ENCODE measurements around the gene FBXO42. TPM values are rescaled to one million over a fixed set of nuclear protein-coding genes. Genes with fewer than 3 reads are reported as not detected.

The FBXO42 gene
- total and polyA plus RNA-seq, 2 donors (not counting 3 experiments of a cell fraction or from before 2014, with no cell fraction given): 16.3 to 20.4 TPM

- Histone ChIP-seq H3K9me3 (replicated peaks; ENCODE audit: control insufficient read depth, insufficient read depth, low read length) (no peaks in the 10 kb centered on the region), H3K79me2 (ENCODE audit: control insufficient read depth, insufficient read depth, low read length) (no peaks in the 10 kb centered on the region), H3K27ac (ENCODE audit: insufficient read depth, low read depth, low read length) (no peak overlapping the region), H3K4me2 (ENCODE audit: insufficient read depth, low read length) (no peak overlapping the region), H3K9me1 (replicated peaks; ENCODE audit: control insufficient read depth, extremely low read depth, insufficient read depth, low read length) (no peaks in the 10 kb centered on the region), H4K20me1 (replicated peaks; ENCODE audit: control insufficient read depth, extremely low read depth, insufficient read depth, low read length) (no peaks in the 10 kb centered on the region), H3K4me3 (replicated peaks in 1 of 3; ENCODE audit: insufficient read depth in 1 of 3, low read depth in 1 of 3, low read length in 3 of 3) (no peak overlapping the region), H3K27me3 (ENCODE audit: control insufficient read depth in 2 of 2, insufficient read depth in 2 of 2, low read length in 2 of 2) (no peaks in the 10 kb centered on the region), H3K9ac (replicated peaks; ENCODE audit: extremely low read depth, insufficient read depth, low read length) (no peak overlapping the region), H3K36me3 (ENCODE audit: control insufficient read depth in 2 of 2, extremely low read depth in 1 of 2, insufficient read depth in 2 of 2, low read length in 2 of 2) (no peaks in the 10 kb centered on the region), H2AFZ (ENCODE audit: low read depth, low read length) (no peak overlapping the region), H3K4me1 (ENCODE audit: control insufficient read depth, extremely low read depth, insufficient read depth, low read length) (peaks cover 9% of the 10 kb centered on the region)
- DNase-seq (ENCODE audit: low read depth, low spot score) (no peak), FAIRE-seq (no peak)
- ChIA-PET POLR2A (no interaction called here), CTCF (interaction anchor here (1.3 to 1.8 kb wide), 2 partner anchors 34 to 153 kb away, joined by 3 to 5 read pairs; no protein-coding TSS in a partner anchor)
- BruUV-seq (replicated peaks): no TSS peak
- intact Hi-C loops (cut with micrococcal nuclease): no loop called here
- no peak for TF ChIP-seq EZH2 (IDR thresholded peaks at IDR 0.05; ENCODE audit: borderline replicate concordance, low read depth, low read length, severe bottlenecking)
- TF ChIP-seq GATA2 (IDR thresholded peaks at IDR 0.05; ENCODE audit: insufficient read depth, insufficient read length, low read depth, low read length): no peak
- no peak for TF ChIP-seq MYC (IDR thresholded peaks at IDR 0.05; ENCODE audit: low read depth, low read length)
- TF ChIP-seq FOS (IDR thresholded peaks at IDR 0.05; ENCODE audit: borderline replicate concordance, insufficient read depth, low read length): no peak
- TF ChIP-seq JUN (IDR thresholded peaks at IDR 0.05; ENCODE audit: borderline replicate concordance, insufficient read depth, insufficient read length, low read depth): no peak
- no peak for TF ChIP-seq MAX (IDR thresholded peaks at IDR 0.05; ENCODE audit: insufficient read depth, insufficient read length)
- TF ChIP-seq CTCF (IDR thresholded peaks at IDR 0.05; ENCODE audit: extremely low read depth in 1 of 2, insufficient read depth in 1 of 2, low read depth in 1 of 2, low read length in 2 of 2): no peak
- no peak for TF ChIP-seq POLR2A (IDR thresholded peaks at IDR 0.05; ENCODE audit: low read depth, low read length)
- no peak for TF ChIP-seq POLR2AphosphoS5 (IDR thresholded peaks at IDR 0.05; ENCODE audit: insufficient read depth, low read depth, low read length)
- dilution Hi-C loops (cut with MboI; ENCODE audit: extremely low pct_ligation_motif_present, low sequenced_read_pairs): no loop called here
These were observed 141.7 kb downstream of the FBXO42 start for GRCh38 chr1:16210581-16210980.

Measured in endothelial cell of umbilical vein (primary cell).